Measurements from ENCODE around the gene NT5C2.
A peak's percentile ranks its signal among the peaks of the same experiment; 100 is the strongest.

NT5C2 gene

DNA sequence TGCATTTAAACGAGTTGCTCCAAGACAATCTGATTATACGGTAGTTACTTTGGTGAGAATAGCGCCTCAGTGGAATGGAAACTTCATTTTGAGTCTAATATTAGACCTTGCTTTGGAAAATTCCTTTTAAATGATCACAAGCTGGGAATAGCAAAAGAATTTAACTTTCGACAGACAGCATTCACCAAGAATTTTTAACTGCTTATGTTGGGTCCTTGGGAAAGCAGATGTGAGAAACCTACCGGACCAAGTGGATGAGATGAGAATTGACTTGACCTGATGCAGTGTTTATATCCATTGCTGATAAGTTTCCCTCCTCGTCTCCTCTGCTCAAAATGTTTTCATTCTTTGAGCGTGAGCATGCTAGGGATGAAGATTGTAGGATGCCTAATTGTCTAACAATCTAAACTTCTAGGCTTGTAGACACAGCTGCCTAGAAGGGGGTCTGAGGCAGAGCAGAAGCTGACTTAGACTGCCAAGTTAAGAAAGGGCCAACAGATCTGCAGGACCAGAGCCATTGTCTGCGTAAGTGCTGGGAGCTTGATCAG lies 148.1 kb downstream of the NT5C2 start:
- TF ChIP-seq, protein P1, sequence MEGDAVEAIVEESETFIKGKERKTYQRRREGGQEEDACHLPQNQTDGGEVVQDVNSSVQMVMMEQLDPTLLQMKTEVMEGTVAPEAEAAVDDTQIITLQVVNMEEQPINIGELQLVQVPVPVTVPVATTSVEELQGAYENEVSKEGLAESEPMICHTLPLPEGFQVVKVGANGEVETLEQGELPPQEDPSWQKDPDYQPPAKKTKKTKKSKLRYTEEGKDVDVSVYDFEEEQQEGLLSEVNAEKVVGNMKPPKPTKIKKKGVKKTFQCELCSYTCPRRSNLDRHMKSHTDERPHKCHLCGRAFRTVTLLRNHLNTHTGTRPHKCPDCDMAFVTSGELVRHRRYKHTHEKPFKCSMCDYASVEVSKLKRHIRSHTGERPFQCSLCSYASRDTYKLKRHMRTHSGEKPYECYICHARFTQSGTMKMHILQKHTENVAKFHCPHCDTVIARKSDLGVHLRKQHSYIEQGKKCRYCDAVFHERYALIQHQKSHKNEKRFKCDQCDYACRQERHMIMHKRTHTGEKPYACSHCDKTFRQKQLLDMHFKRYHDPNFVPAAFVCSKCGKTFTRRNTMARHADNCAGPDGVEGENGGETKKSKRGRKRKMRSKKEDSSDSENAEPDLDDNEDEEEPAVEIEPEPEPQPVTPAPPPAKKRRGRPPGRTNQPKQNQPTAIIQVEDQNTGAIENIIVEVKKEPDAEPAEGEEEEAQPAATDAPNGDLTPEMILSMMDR (IDR thresholded peaks at IDR 0.05; ENCODE audit: insufficient read depth, low read depth, low read length, missing control alignments), result no peak
- no peak overlapping the region for H3K4me3 ChIP-seq (ENCODE audit: low read length)
- DNase-seq (ENCODE audit: low read depth), result no peak

DNA sequence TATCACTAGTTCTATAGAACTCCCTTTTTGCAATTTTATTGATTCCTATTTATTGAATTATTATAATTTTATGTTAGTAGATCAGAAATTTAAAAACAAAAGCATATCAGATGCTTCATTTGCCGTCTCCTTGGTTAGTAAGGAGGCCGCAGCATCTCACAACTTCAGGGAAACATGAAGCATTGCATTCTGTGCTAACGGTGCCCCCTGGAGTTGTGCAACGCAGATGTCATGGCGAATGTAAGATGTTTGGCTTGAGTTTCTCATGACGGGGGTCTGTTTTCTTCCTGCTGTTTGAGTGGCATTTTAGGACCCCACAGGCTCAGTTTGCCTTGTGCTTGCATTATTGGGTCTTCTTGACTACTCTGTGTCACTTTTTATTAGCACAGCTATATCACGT lies 150.2 kb downstream of the NT5C2 start:
- TF ChIP-seq, protein P1 (IDR thresholded peaks at IDR 0.05; ENCODE audit: insufficient read depth, low read depth, low read length, missing control alignments), result no peak
- no peak for DNase-seq (ENCODE audit: low read depth)
- H3K4me3 ChIP-seq (ENCODE audit: low read length), result no peak overlapping the region

DNA sequence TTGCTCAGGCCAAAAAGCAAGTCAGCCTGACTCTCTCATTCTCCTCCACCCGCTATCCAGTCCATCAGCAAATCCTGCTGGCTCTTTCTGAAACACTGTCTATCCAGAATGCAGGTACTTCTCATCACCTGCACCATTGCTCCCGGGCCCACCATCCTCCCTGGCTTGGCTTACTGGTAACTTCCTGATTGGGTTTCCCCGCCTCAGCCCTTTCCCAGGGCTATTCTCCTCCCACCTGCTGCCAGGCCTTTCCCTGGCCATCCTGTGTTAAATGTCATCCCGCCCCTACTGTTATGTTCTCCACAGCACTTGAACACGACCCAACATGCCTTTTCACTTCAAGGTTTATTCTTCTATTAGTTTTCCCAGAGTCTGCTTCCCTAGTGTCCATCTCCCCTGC lies 150.9 kb downstream of the NT5C2 start:
- no peak overlapping the region for H3K4me3 ChIP-seq (ENCODE audit: low read length)
- TF ChIP-seq, protein P1 (IDR thresholded peaks at IDR 0.05; ENCODE audit: insufficient read depth, low read depth, low read length, missing control alignments), result no peak
- peak; percentile 57 for DNase-seq (ENCODE audit: low read depth)

DNA sequence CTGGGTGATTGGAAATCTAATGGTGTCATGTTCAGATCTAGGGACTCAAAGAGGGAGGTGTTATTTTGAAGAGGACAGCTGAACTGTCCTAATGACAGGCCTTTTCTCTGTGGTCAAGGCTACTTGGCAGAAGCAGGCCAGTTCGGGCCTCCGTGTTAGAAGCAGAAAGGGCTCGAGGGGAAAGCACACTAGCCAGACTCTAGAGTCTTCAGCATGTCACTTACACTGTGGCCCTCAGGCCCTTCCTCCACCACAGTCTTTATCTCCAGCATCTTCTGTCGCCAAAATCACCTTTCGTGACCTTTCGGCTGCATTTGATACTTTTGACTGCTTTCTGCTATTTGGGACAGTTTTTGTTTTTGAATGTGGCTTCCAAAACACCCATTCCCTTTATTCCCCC lies 151.7 kb downstream of the NT5C2 start:
- DNase-seq (ENCODE audit: low read depth), result no peak
- H3K4me3 ChIP-seq (ENCODE audit: low read length), result no peak overlapping the region
- TF ChIP-seq, protein P1 (IDR thresholded peaks at IDR 0.05; ENCODE audit: insufficient read depth, low read depth, low read length, missing control alignments), result no peak

DNA sequence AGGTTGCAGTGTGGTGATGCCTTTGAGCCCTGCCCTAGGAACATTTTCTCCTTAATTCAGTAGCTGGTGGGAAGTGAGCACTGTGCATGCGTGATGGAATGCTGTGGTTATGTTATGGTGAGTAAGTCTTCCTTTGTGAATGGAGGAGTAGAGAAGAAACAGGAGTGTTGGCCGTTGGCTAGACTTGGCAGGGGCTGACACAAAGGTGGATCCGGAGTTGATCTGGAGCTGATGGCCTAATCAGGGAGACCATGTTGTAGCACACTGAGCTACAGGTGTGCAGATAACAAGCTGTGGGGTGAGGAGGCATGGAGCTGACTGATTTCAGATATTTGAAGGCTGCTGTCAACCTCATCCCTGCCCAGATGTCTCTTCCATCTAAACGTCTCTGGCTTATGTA lies 152.7 kb downstream of the NT5C2 start:
- DNase-seq (ENCODE audit: low read depth), result peak; percentile 72
- TF ChIP-seq, protein P1 (IDR thresholded peaks at IDR 0.05; ENCODE audit: insufficient read depth, low read depth, low read length, missing control alignments), result no peak
- no peak overlapping the region for H3K4me3 ChIP-seq (ENCODE audit: low read length)

DNA sequence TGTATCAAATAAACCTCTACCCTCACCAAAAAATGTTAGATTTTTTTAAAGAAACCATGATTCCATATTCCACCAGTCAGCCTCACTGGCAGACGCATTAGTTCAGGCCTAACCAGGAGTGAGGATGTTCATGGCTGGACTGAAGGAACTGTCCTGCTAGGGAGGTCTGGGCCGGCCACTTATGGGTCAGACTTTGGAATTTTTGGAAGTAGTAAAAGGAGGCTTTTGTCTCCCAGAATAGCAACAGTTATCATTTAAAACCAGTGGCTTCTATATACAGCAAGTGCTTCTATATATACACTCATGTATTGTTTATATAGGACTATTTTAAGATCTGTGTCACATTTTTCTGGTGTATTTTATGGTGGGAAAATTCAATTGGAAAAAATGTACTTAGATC lies 154.5 kb downstream of the NT5C2 start:
- no peak overlapping the region for H3K4me3 ChIP-seq (ENCODE audit: low read length)
- TF ChIP-seq, protein P1 (IDR thresholded peaks at IDR 0.05; ENCODE audit: insufficient read depth, low read depth, low read length, missing control alignments), result no peak
- no peak for DNase-seq (ENCODE audit: low read depth)
